22Rv1 (cell line): ENCODE results near the gene CCDC91.

Experiments used
- ZFX ChIP-seq: fragments of 450-650 bp; IDR thresholded peaks from 2 replicates; pipeline ENCODE4 v1.6.1; 2017; ENCODE audit warnings: antibody characterized with exemption, borderline replicate concordance
- TF ChIP-seq, protein P1 (sequence below): fragments of 450-650 bp; IDR thresholded peaks from 2 replicates; pipeline ENCODE4 v1.5.1; 2017; ENCODE audit warnings: mild to moderate bottlenecking

DNA sequence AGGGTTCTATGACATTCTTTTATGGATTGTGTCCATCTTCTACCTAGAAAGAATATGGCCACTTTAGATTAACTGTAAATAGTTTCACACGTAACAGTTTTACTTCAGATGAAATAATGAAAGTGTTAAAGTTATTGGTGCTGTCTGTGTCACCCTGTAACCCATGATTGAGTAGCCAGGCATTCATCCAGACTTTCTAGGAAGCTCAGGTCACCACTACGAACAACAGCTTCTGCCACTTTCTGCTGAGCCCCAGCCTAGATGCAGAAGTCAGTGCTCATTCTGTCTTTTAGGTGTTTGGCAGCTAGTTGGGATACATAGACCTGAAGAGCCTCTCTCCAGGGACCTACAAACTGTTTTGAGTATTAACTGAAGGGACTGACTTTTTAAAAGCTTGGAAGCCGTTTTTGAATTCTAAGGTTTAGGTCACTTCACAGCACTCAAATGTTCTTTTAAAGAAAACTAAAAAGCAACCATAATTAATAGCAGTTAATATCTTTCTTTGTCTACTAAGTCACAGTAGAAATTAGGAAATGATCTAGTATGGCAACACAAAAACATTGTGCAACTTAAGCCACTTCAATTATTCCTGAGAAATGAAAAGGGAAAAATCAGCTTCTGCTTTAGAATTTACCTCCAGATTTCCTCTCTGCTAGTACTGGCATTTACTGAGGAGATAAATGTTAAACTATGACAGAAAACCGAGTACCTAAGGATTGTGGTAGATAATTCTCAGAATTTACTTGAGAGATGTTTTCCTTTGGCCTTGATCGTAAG is 266.9 kb downstream of the CCDC91 start:
- TF ChIP-seq, protein P1, sequence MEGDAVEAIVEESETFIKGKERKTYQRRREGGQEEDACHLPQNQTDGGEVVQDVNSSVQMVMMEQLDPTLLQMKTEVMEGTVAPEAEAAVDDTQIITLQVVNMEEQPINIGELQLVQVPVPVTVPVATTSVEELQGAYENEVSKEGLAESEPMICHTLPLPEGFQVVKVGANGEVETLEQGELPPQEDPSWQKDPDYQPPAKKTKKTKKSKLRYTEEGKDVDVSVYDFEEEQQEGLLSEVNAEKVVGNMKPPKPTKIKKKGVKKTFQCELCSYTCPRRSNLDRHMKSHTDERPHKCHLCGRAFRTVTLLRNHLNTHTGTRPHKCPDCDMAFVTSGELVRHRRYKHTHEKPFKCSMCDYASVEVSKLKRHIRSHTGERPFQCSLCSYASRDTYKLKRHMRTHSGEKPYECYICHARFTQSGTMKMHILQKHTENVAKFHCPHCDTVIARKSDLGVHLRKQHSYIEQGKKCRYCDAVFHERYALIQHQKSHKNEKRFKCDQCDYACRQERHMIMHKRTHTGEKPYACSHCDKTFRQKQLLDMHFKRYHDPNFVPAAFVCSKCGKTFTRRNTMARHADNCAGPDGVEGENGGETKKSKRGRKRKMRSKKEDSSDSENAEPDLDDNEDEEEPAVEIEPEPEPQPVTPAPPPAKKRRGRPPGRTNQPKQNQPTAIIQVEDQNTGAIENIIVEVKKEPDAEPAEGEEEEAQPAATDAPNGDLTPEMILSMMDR = no peak
- no peak for TF ChIP-seq ZFX
